Activated CD8-positive, alpha-beta memory T cell treated with anti-CD3 and anti-CD28 coated beads, Interleukin-2, amount 50 U/mL, for 24 hours (primary cell): ENCODE measurements around the gene CPAMD8.
"Not testable (repeated sequence)": the region's sequence is repeated elsewhere in the genome, so short reads cannot be mapped to it uniquely, and the experiment has no call there.

Source experiments
- DNase-seq: peaks from one replicate; pipeline ENCODE4 v3.0.0-alpha.2; 2020; ENCODE audit errors: extremely low read depth

CPAMD8 gene

GRCh38 chr19:17041976-17042375, 15.4 kb upstream of the CPAMD8 start:
- no peak for DNase-seq

GRCh38 chr19:17037966-17038500, 11.4 kb upstream of the CPAMD8 start:
- DNase-seq = no peak

GRCh38 chr19:17037184-17037583, 10.6 kb upstream of the CPAMD8 start:
- no peak for DNase-seq

- no peak for DNase-seq
These were observed 10.0 kb upstream of the CPAMD8 start for GRCh38 chr19:17036640-17037039.

GRCh38 chr19:17035842-17036424, 9.3 kb upstream of the CPAMD8 start:
- no peak for DNase-seq

- no peak for DNase-seq
These were observed 5.1 kb upstream of the CPAMD8 start for GRCh38 chr19:17031741-17032140.

GRCh38 chr19:17027535-17027975, 945 bp upstream of the CPAMD8 start:
- no peak for DNase-seq

- no peak for DNase-seq
These were observed 485 bp downstream of the CPAMD8 start for GRCh38 chr19:17025991-17026658.

GRCh38 chr19:17025361-17025760, 1.2 kb downstream of the CPAMD8 start:
- no peak for DNase-seq

- DNase-seq = not testable (repeated sequence)
These were observed 1.7 kb downstream of the CPAMD8 start for GRCh38 chr19:17024941-17025340.

GRCh38 chr19:17023805-17024204, 2.8 kb downstream of the CPAMD8 start:
- no peak for DNase-seq

GRCh38 chr19:17022738-17023137, 3.9 kb downstream of the CPAMD8 start:
- DNase-seq = no peak

GRCh38 chr19:17021793-17022590, 4.6 kb downstream of the CPAMD8 start:
- DNase-seq = no peak

- DNase-seq = no peak
These were observed 5.3 kb downstream of the CPAMD8 start for GRCh38 chr19:17021328-17021727.

GRCh38 chr19:17020823-17021222, 5.8 kb downstream of the CPAMD8 start:
- DNase-seq = no peak

GRCh38 chr19:17020385-17020784, 6.2 kb downstream of the CPAMD8 start:
- no peak for DNase-seq

- not testable (repeated sequence) for DNase-seq
These were observed 12.3 kb downstream of the CPAMD8 start for GRCh38 chr19:17014212-17014861.

- no peak for DNase-seq
These were observed 15.1 kb downstream of the CPAMD8 start for GRCh38 chr19:17011485-17011884.

GRCh38 chr19:17006579-17006978, 20.0 kb downstream of the CPAMD8 start:
- no peak for DNase-seq

- DNase-seq = no peak
These were observed 21.6 kb downstream of the CPAMD8 start for GRCh38 chr19:17005000-17005399.

GRCh38 chr19:17004386-17004785, 22.2 kb downstream of the CPAMD8 start:
- no peak for DNase-seq

GRCh38 chr19:17002455-17002854, 24.2 kb downstream of the CPAMD8 start:
- no peak for DNase-seq
